ENCODE data around the gene CCDC158. TPM values are rescaled to one million over a fixed set of nuclear protein-coding genes. Genes with fewer than 3 reads are reported as not detected.

Gene CCDC158
- total RNA-seq, 3 donors from 2014 or later (not counting 1 experiment from before 2014, with no cell fraction given) = not detected

DNA sequence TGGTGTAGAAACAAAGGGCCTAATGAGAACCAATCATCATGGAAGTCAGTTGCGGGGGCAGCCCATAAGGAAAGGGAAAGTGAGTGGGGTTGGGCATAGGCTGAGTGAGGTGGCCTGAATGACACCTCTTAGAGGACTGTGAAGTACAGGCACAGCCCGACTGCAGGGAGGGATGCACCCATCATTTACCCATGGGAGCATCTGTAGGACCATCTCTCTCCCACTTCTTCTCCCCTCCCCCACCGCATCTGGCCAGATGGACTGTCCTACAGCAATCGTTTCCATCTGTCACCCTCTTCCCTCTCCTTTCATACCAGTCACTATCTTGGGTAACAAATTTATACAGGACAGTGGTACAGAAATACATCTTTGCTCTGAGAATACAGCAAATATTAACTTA is 110.3 kb downstream of the CCDC158 start:
- intact Hi-C loops (cut with micrococcal nuclease) = no loop called here
- peaks cover 9% of the 10 kb centered on the region for H3K36me3 Mint-ChIP-seq
- H3K27me3 Mint-ChIP-seq (ENCODE audit: low read depth in 2 of 2) = peaks cover 0 to 8% of the 10 kb centered on the region in 2 donors
- Histone ChIP-seq H3K4me1 (ENCODE audit: control insufficient read depth, insufficient read depth, low read length) (peaks cover 14% of the 10 kb centered on the region), H3K36me3 (ENCODE audit: control insufficient read depth, insufficient read depth, low read length) (no peaks in the 10 kb centered on the region), H3K9me3 (ENCODE audit: control insufficient read depth, insufficient read depth, low read length) (peaks cover 2% of the 10 kb centered on the region), H3K27ac (ENCODE audit: low read length) (no peak overlapping the region), H3K27me3 (ENCODE audit: control insufficient read depth, insufficient read depth, low read length) (no peaks in the 10 kb centered on the region), H3K4me3 (ENCODE audit: low read length) (no peak overlapping the region)
- WGBS (ENCODE audit: insufficient coverage) = 97% methylated on average over 4 of the region's 4 CpGs
- TF ChIP-seq, protein P1, sequence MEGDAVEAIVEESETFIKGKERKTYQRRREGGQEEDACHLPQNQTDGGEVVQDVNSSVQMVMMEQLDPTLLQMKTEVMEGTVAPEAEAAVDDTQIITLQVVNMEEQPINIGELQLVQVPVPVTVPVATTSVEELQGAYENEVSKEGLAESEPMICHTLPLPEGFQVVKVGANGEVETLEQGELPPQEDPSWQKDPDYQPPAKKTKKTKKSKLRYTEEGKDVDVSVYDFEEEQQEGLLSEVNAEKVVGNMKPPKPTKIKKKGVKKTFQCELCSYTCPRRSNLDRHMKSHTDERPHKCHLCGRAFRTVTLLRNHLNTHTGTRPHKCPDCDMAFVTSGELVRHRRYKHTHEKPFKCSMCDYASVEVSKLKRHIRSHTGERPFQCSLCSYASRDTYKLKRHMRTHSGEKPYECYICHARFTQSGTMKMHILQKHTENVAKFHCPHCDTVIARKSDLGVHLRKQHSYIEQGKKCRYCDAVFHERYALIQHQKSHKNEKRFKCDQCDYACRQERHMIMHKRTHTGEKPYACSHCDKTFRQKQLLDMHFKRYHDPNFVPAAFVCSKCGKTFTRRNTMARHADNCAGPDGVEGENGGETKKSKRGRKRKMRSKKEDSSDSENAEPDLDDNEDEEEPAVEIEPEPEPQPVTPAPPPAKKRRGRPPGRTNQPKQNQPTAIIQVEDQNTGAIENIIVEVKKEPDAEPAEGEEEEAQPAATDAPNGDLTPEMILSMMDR (IDR thresholded peaks at IDR 0.05) = no peak
- no peaks in the 10 kb centered on the region for H3K9me3 Mint-ChIP-seq
- DNase-seq = no peak
- H3K4me3 Mint-ChIP-seq = no peak overlapping the region
- peaks cover 10 to 15% of the 10 kb centered on the region in 2 donors for H3K4me1 Mint-ChIP-seq
- no peak for ATAC-seq
- no peak overlapping the region for H3K27ac Mint-ChIP-seq

DNA sequence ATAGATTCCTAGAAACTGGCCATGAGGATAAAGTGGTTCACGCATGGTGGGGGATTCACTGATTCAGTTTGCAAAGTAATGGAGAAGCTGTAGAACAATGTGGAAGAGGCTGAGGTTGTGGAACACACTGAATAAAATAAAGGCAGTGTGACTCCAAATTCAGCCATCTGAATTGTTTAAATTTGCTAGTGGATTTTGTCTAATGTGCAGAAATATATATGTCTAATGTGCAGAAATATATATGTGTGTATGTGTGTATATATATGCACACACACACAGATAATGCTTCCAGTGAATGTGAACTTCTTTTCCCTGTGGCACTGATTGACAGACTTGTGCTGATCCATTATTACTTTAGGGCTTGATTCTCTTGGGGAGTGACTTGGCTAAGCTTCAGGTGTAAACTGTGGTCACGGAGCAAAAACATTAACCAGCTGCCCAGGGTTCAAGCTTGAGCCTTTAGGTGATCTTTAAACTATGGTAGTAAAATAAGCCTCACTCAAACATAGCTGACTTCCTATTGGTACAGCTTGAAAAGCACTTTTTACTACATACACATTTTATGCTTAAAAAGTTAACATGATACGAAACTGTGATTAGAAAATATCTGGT is 110.9 kb downstream of the CCDC158 start:
- Mint-ChIP-seq H3K27me3 (ENCODE audit: low read depth in 2 of 2) (peaks cover 0 to 8% of the 10 kb centered on the region in 2 donors), H3K4me1 (peaks cover 16 to 22% of the 10 kb centered on the region in 2 donors), H3K4me3 (no peak overlapping the region), H3K9me3 (no peaks in the 10 kb centered on the region), H3K36me3 (peaks cover 8% of the 10 kb centered on the region), H3K27ac (no peak overlapping the region)
- no peak overlapping the region for H3K27ac ChIP-seq (ENCODE audit: low read length)
- no peak overlapping the region for H3K4me3 ChIP-seq (ENCODE audit: low read length)
- ATAC-seq (no peak), DNase-seq (no peak)
- WGBS (ENCODE audit: insufficient coverage) = over 99% methylated on average over 3 of the region's 3 CpGs
- TF ChIP-seq, protein P1 (IDR thresholded peaks at IDR 0.05) = no peak
- intact Hi-C loops (cut with micrococcal nuclease) = no loop called here
- peaks cover 20% of the 10 kb centered on the region for H3K4me1 ChIP-seq (ENCODE audit: control insufficient read depth, insufficient read depth, low read length)
- no peaks in the 10 kb centered on the region for H3K27me3 ChIP-seq (ENCODE audit: control insufficient read depth, insufficient read depth, low read length)
- H3K36me3 ChIP-seq (ENCODE audit: control insufficient read depth, insufficient read depth, low read length) = no peaks in the 10 kb centered on the region
- H3K9me3 ChIP-seq (ENCODE audit: control insufficient read depth, insufficient read depth, low read length) = no peaks in the 10 kb centered on the region

GRCh38 chr4:76308548-76308947 is 112.4 kb downstream of the CCDC158 start:
- TF ChIP-seq, protein P1 (IDR thresholded peaks at IDR 0.05) = no peak
- no peak overlapping the region for H3K27ac ChIP-seq (ENCODE audit: low read length)
- peaks cover 32% of the 10 kb centered on the region for H3K4me1 ChIP-seq (ENCODE audit: control insufficient read depth, insufficient read depth, low read length)
- Mint-ChIP-seq H3K27ac (no peak overlapping the region), H3K9me3 (no peaks in the 10 kb centered on the region), H3K4me1 (peaks cover 23 to 31% of the 10 kb centered on the region in 2 donors), H3K36me3 (peaks cover 8% of the 10 kb centered on the region), H3K4me3 (peak overlapping the region; percentile 50), H3K27me3 (ENCODE audit: low read depth in 2 of 2) (peaks cover 0 to 7% of the 10 kb centered on the region in 2 donors)
- ATAC-seq (no peak), DNase-seq (no peak)
- no peaks in the 10 kb centered on the region for H3K9me3 ChIP-seq (ENCODE audit: control insufficient read depth, insufficient read depth, low read length)
- no peaks in the 10 kb centered on the region for H3K27me3 ChIP-seq (ENCODE audit: control insufficient read depth, insufficient read depth, low read length)
- intact Hi-C loops (cut with micrococcal nuclease) = no loop called here
- H3K4me3 ChIP-seq (ENCODE audit: low read length) = no peak overlapping the region
- 92% methylated on average over 6 of the region's 6 CpGs for WGBS (ENCODE audit: insufficient coverage)
- no peaks in the 10 kb centered on the region for H3K36me3 ChIP-seq (ENCODE audit: control insufficient read depth, insufficient read depth, low read length)

GRCh38 chr4:76307660-76308014 is 113.3 kb downstream of the CCDC158 start:
- Mint-ChIP-seq H3K36me3 (peaks cover 8% of the 10 kb centered on the region), H3K27me3 (ENCODE audit: low read depth in 2 of 2) (peaks cover 0 to 13% of the 10 kb centered on the region in 2 donors), H3K4me1 (peaks cover 23 to 38% of the 10 kb centered on the region in 2 donors), H3K4me3 (peak overlapping the region; percentile 80), H3K9me3 (no peaks in the 10 kb centered on the region), H3K27ac (no peak overlapping the region)
- no peak for DNase-seq
- TF ChIP-seq, protein P1 (IDR thresholded peaks at IDR 0.05) = no peak
- Histone ChIP-seq H3K27me3 (ENCODE audit: control insufficient read depth, insufficient read depth, low read length) (no peaks in the 10 kb centered on the region), H3K9me3 (ENCODE audit: control insufficient read depth, insufficient read depth, low read length) (no peaks in the 10 kb centered on the region), H3K4me1 (ENCODE audit: control insufficient read depth, insufficient read depth, low read length) (peaks cover 32% of the 10 kb centered on the region), H3K4me3 (ENCODE audit: low read length) (no peak overlapping the region), H3K36me3 (ENCODE audit: control insufficient read depth, insufficient read depth, low read length) (no peaks in the 10 kb centered on the region), H3K27ac (ENCODE audit: low read length) (no peak overlapping the region)
- intact Hi-C loops (cut with micrococcal nuclease) = no loop called here
- no peak for ATAC-seq
- 67% methylated on average over 4 of the region's 4 CpGs for WGBS (ENCODE audit: insufficient coverage)

Data from natural killer cell (primary cell).